DMS114 treated with DMSO at 0.1 percent for 48 hours (cell line): ENCODE results near the gene SLC5A8.
"Not testable (repeated sequence)": the region's sequence is repeated elsewhere in the genome, so short reads cannot be mapped to it uniquely, and the experiment has no call there.

Source experiments
- DNase-seq: peaks from one replicate; lab custom pipeline; 2025; ENCODE audit not compliant: unreplicated experiment; lab: John Stamatoyannopoulos, UW

Gene SLC5A8

DNA sequence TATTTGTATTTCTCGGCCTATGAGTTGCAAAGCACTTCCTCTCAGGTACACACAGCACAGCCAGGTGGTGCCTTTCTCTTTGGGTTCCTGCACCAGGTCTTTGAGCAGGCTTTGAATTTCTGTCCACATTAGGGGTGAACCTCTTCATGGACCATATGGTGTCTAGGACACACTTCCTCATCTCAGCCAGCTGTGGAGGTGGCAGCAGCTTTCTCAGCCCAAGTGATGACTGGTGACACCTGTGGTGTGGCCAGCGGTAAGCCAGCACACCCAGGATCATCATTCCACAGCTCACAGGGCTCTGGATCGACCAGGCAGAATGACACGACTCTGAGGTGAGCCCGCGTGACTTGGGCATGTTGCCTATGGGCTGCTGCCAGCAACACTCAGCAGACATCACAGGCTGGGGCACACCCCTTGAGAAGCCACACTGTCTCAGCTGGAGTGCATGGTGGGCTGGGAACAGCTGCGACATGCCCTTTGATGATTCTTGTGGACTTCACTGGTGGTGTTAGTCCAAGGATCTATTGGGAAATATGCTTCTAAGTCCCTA, 36.8 kb downstream of the SLC5A8 start:
- no peak for DNase-seq

DNA sequence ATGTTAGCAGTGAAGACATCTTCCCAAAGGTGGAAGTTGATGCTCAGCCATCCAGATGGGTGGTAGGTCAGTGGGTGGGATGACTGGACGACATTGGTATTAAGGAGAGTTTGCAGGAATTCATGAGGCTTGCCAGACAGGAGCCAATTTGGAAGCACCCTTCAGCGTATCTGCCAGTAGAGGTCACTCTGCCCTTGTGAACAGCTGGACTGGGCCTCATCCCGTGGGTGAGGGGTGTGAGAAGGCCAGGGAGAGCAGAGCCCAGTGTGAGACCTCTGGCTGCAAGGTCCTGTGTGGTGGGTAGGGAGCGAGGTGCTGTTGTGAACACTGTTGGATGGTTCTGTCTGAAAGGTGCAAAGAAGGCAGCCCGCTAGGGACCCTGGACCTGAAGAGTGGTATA, 37.7 kb downstream of the SLC5A8 start:
- DNase-seq: no peak

DNA sequence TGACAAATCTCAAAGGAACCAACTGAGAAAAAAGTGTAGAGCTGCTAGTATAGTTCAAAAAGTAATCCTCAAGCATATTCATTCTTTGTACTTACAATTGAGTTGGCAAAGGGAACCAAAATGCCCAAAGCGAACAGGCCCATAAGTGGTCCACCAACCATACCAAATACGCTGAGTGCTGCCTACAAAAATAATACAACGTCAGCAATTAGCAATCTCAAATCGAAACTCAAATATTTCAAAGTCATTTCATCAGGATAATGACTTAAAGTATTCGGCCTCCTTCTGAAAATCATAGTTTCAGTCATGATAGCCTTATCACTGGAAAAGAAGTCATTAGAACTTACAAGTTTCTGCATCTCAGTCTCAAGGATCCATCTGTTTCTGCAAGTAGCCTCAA, 42.0 kb downstream of the SLC5A8 start:
- DNase-seq: no peak

DNA sequence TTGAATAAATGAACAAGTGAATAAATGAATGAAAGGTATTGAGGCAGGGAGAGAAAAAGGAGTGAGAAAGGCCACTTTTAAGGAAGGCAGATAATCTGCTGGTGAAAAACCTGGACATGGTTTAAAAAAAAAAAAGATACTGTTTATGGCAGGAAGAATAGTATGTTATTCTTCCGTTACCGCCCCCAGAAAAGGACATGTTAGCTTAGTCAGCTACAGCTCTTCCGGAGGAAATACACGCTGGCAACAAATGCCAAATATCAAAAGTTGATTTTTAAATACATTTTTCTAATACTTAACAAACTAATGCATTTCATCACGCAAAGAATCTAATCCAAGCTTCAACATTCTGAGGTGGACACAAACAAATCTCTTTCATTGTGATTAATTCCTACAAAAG, 43.2 kb downstream of the SLC5A8 start:
- no peak for DNase-seq

DNA sequence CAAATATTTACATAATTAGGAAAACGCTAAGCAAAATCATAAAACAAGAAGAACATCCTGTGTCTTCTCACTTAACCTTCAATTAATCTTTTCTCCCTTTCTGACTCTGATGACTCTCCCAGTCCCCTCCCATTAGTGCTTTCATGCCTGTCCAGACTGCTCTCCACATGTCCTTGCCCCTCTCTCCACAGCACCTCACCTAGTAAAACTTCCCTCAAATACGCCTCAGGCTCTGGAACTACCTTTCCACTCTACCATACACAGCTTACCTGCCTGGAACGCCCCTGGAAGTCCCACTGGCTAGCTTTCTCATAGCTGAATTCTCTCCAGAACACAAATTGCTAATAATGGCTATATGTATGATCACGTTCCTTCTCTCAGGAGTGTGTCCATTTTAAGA, 44.7 kb downstream of the SLC5A8 start:
- no peak for DNase-seq

DNA sequence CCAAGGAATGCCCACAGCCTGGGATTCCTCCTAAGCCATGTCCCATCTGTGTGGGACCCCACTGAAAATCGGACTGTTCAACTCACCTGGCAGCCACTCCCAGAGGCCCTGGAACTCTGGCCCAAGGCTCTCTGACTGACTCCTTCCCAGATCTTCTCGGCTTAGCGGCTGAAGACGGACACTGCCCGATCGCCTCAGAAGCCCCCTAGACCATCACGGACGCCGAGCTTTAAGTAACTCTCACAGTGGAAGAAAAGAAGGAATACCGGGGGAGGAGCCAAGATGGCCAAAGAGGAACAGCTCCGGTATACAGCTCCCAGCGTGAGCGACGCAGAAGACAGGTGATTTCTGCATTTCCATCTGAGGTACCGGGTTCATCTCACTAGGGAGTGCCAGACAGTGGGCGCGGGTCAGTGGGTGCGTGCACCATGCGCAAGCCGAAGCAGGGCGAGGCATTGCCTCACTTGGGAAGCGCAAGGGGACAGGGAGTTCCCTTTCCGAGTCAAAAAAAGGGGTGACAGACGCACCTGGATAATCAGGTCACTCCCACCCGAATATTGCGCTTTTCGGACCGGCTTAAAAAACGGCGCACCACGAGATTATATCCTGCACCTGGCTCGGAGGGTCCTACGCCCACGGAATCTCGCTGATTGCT, 64.1 kb downstream of the SLC5A8 start:
- not testable (repeated sequence) for DNase-seq

DNA sequence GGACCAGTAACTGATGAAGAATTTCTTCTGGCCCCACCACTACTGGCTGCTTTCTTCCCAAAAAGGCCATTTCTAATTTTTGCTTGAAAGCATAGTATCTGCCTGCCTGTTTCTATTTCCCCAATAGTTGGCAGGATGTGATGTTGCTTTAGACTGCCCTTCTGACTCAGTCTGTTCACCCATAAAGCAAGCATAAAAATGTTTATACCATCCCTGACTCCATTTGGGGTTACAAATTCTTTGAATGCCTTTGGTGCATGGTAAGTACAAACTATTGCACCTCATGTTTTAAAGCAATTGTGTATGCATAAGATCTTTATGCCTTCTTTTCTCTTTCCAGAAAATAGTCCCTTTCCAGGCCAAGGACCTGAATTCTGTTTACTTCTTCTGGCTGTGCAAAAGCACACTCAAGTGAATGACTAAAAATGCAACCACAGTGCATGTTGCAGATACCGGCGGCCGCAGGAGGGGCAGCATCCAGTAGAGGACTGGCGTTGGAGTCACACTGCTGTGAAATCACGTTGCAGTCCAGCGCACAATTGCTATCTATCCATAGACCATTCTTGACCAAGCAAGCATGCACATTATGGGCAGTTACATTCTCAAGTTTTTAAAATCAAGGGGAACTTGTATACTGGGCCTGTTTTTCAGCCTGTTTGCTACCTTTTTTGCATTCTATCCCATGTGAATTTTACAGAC, 82.4 kb downstream of the SLC5A8 start:
- DNase-seq: no peak

DNA sequence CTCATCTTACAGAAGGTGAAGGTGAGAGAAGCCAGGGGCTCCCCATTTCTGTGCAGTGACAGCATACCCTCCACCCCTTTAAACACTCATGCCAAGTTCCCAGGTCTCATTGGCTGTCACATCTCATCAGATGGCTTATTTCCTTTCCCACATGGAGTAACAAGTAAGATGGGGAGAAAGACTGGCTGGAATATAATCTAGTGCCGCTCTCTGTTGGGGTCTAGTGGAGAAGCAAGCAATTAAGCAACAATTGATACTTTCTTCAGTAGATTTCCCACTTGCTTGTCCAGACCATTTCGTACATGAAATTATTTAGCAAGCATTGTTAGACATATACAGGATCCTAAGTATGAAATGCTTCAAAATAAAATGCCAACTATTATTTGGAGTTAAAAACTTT, 92.2 kb downstream of the SLC5A8 start:
- no peak for DNase-seq

DNA sequence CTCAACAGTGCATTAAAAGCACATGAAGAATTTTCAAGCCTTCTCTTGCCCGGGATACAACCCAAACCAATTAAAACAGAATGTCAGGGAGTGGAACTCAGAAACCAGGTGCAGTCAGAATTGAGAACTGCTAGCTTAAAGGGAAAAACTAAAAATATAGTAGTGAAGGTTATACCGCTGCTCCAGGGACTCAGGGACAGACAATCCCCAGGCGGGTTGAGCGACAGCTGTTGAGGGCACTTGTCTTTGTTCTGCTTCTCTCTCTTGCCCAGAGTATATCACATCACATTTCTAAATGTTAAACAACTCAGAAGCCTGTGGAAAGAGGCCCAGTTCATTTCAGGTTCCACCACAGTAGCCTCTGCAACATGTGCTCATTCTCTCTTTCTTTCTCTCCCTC, 93.1 kb downstream of the SLC5A8 start:
- no peak for DNase-seq

DNA sequence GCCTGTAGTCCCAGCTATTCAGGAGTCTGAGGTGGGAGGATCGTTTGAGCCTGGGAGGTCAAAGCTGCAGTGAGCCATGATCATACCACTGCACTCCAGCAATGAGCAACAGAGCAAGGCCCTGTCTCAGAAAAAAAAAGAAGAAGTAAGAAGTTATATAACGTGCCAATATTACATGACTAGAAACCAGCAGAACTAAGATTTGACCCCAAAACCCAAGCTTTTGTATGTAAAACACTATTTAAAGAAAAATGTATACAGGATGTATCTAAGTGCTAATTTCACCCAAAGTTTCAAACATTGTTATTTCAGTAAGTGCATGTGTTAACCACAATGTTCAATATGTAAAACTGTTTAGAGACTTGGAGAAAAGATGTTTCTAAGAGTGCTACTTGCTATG, 94.7 kb downstream of the SLC5A8 start:
- DNase-seq: no peak

DNA sequence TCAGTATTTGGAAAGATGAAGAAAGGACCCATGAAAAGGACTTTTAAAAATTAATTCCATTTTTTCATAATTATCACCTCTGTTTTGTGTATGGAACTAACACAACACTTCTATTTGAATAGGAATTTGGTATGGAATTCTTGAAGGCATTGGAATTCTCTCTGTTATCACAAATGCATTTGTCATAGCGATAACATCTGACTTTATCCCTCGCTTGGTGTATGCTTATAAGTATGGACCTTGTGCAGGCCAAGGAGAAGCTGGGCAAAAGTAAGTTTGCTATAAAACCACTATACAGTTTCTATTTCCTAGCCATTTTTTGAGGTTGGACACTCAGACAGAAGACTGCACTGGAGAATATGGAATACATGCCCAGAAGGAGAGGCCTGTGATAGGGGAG, 98.6 kb downstream of the SLC5A8 start:
- no peak for DNase-seq

DNA sequence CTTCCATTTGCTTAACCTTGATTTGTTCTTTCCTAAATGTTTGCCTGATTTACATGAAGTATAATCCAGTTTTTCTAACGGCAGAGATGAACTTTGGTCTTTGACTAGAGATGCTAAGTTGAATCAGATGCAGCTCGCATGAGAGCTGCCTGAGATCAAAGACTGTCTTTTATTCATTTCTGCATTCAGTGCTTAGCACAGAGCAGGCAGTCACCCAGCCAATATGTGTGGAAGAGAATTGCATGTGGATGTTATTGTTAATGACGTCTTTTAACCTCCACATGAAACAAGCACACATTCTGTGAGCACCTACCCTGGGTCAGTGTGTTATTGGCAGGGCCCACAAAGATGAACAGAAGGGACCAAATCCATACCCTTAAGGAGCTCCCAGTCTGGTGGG, 99.2 kb downstream of the SLC5A8 start:
- no peak for DNase-seq

DNA sequence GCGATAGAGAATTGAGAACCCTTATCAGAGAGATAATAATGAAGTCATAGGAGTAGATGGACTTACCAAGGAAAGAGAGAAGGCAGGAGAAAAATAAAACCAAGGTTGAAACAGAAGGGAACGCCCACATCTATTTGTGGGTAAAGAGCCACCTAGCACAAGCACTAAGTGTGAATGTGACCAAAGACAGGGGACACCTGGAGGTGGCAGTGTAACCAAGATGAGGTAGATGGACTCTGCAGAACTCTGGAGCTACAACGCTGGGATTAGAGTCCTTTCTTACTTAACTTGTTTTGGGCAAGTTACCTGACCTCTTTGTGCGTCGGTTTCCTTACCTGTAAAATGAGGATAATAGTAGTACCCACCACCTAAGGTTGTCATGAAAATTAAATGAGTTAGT, 101.9 kb downstream of the SLC5A8 start:
- DNase-seq: no peak

DNA sequence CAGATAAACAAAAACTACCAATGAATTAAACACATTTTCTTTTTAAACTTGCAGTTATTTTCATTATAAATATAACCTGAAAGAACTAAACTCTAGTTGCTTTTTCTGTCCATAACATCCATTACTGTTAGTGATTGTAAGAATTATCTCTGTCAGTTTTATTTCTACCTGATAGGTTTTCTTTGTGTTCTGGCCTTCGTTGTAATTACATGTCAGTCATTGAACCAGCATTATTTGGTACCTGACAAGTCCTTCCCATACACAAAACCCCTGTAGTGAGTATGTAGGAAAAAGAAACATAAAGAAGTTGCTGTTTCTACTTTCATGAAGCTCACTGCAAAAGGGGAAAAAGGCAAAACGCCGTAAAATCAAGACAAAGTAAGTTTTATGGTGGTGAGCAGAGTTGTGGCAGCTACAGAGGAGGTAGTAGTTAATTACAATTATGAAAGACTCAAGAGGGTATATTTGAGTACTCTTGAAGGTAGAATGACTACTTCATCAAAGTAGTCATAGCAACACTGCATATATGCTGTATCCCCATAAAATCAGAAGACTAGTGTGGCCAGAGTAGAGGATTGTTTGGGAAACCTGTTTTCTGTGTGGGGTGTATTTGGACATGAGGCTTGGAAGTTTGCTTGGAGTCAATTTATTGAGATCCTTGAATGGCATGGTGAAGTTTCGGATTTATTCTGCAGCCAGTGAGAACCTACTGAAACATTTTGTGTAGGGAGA, 102.8 kb downstream of the SLC5A8 start:
- no peak for DNase-seq
